ENCODE measurements around the gene CD46. TPM values are rescaled to one million over a fixed set of nuclear protein-coding genes. Genes with fewer than 3 reads are reported as not detected.
A peak's percentile ranks its signal among the peaks of the same experiment; 100 is the strongest.

The CD46 gene
- total and polyA plus RNA-seq, 10 of the 15 experiments (the other 5 are each of a cell fraction or from before 2014, with no cell fraction given), result 61.1 to 198 (median 81.4) TPM

- no peak for TF ChIP-seq REST (IDR thresholded peaks at IDR 0.05; ENCODE audit: low read depth, low read length)
- peak; percentile 95 for TF ChIP-seq CREM (IDR thresholded peaks at IDR 0.05; ENCODE audit: low read depth)
- peak; percentile 83 for TF ChIP-seq CBFB (IDR thresholded peaks at IDR 0.05; ENCODE audit: low read depth)
- TF ChIP-seq EP300 (IDR thresholded peaks at IDR 0.05; ENCODE audit: borderline replicate concordance in 1 of 2, control insufficient read depth in 1 of 2, low read depth in 2 of 2, low read length in 2 of 2), result peak; percentile 97
- peak; percentile 76 for TF ChIP-seq ZBED1 (IDR thresholded peaks at IDR 0.05; ENCODE audit: borderline replicate concordance)
- peak; percentile 98 for TF ChIP-seq NBN (IDR thresholded peaks at IDR 0.05)
- TF ChIP-seq CHD4 (IDR thresholded peaks at IDR 0.05), result no peak
- TF ChIP-seq MXI1 (IDR thresholded peaks at IDR 0.05; ENCODE audit: low read depth, low read length), result peak; percentile 96
- TF ChIP-seq PKNOX1 (IDR thresholded peaks at IDR 0.05), result peak; percentile 98
- TF ChIP-seq JUND (IDR thresholded peaks at IDR 0.05; ENCODE audit: low read depth, low read length), result no peak; the same call in 1 of the 2 replicates
- peak; percentile 70; the same call in 1 of the 2 replicates for TF ChIP-seq ZNF207 (IDR thresholded peaks at IDR 0.05; ENCODE audit: borderline replicate concordance)
- no peak for TF ChIP-seq SUZ12 (IDR thresholded peaks at IDR 0.05; ENCODE audit: unreplicated experiment)
- peak; percentile 94 for TF ChIP-seq CHD2 (IDR thresholded peaks at IDR 0.05; ENCODE audit: borderline replicate concordance, low read depth, low read length)
- peak; percentile 75; the same call in 1 of the 2 replicates for TF ChIP-seq PAX8 (IDR thresholded peaks at IDR 0.05)
- TF ChIP-seq CREB1 (IDR thresholded peaks at IDR 0.05; ENCODE audit: low read depth), result peak; percentile 95
- 0 out of 2 replicates have a peak, but pooled peaks have one; percentile 26 for TF ChIP-seq SMARCA5 (IDR thresholded peaks at IDR 0.05)
- peak; percentile 64; the same call in 1 of the 2 replicates for TF ChIP-seq BACH1 (IDR thresholded peaks at IDR 0.05; ENCODE audit: borderline replicate concordance)
- no peak for TF ChIP-seq ZNF384 (IDR thresholded peaks at IDR 0.05; ENCODE audit: borderline replicate concordance, low read depth, low read length)
- peak; percentile 88 for TF ChIP-seq IRF4 (IDR thresholded peaks at IDR 0.05; ENCODE audit: low read depth, low read length)
- no peak for TF ChIP-seq KLF5 (IDR thresholded peaks at IDR 0.05; ENCODE audit: partially characterized antibody)
- TF ChIP-seq SKIL (IDR thresholded peaks at IDR 0.05; ENCODE audit: low read depth, poor library complexity, severe bottlenecking), result peak; percentile 93
- TF ChIP-seq NR2C2 (IDR thresholded peaks at IDR 0.05; ENCODE audit: borderline replicate concordance, control insufficient read depth, insufficient read length, low read depth), result no peak
- peak; percentile 47; the same call in 1 of the 2 replicates for TF ChIP-seq NFYB (IDR thresholded peaks at IDR 0.05; ENCODE audit: insufficient read depth, low read depth, low read length)
- TF ChIP-seq RAD51 (IDR thresholded peaks at IDR 0.05), result peak; percentile 57; the same call in 1 of the 2 replicates
- TF ChIP-seq SMAD1 (IDR thresholded peaks at IDR 0.05; ENCODE audit: low read depth, partially characterized antibody), result peak; percentile 59
These were observed 74.1 kb downstream of the CD46 start (continued) for GRCh38 chr1:207825719-207826556.
